Tibial nerve (tissue), 4 donors: ENCODE results near the gene TFPT.

Experiments used
- CTCF ChIP-seq, 5 experiments: fragments of 200-600 bp in 3 of 5; fragments of 450-650 bp in 2 of 5; sonication (generic) in 3 of 5; IDR thresholded peaks; one replicate each; pipeline ENCODE4 v1.5.1; 2016 to 2019; ENCODE audit warnings: antibody characterized with exemption in 5 of 5, mild to moderate bottlenecking in 3 of 5, moderate library complexity in 2 of 5
- EP300 ChIP-seq, 2 donors: sonication (generic); formaldehyde crosslinking; IDR thresholded peaks; one replicate each; pipeline ENCODE4 v1.6.1; 2017; ENCODE audit warnings: antibody characterized with exemption in 2 of 2, mild to moderate bottlenecking in 1 of 2

DNA sequence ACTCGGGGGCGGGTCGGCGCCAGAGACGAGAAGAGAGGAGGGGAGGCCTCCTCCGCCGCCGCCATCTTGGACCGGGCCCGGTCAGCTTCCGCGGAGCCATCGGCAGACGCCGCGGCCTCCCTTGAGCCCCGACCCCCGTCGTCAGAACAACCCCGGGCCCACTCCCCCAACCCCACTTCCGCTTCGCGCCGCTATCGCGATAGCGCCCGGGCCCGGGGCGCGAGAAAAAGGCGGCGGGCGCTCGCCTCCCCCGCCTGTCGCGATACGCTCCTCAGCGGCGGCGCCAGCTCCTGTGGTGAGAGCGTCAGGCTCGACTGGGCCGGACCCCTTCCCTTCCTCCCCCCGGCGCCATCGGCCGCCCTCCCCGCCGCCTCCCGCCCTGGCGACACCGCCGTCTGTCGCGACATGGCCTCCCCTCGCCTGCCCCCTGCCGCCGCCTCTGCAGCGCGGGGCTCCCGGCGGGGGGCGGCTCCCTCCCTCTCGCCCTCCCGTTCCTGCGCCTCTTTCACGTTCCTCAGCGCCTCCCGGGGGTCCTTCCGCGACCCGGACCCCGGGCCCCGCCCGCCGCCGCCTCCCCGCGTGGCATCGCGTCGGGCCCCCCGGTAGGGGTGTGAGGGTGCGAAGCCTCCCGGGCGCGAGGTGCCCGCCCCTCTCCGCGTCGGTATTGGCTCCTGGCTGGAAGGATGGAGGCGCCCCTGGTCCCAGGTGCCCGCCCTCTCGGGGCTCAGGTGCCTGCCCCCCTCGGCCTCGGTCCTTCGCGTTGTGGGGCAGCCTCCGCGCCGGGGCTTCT is 22.4 kb upstream of the TFPT start, which contains the start of gene CNOT3:
- TF ChIP-seq CTCF (IDR thresholded peaks at IDR 0.05) (no peak), EP300 (IDR thresholded peaks at IDR 0.05) (peak; percentile 9 to 92)
